IMR-90 (cell line): Measurements from ENCODE around the gene TULP3. TPM values are rescaled to one million over a fixed set of nuclear protein-coding genes. Genes with fewer than 3 reads are reported as not detected.

Experiments
- ATAC-seq: fragments of 200-7000 bp; cut with Tn5 transposase; 2 replicates; pipeline ENCODE4 v1.9.1; 2020; ENCODE audit warnings: low read depth, mild to moderate bottlenecking, moderate library complexity
- BruUV-seq: library from RNA; stranded (reverse); fragments of 400-500 nt; replicated peaks from 2 replicates; lab custom pipeline; 2021; lab: Mats Ljungman, UMichigan
- CTCF ChIA-PET: fragments of 300-600 bp; formaldehyde crosslinking; extraction: SDS; loops from one replicate; lab custom pipeline; 2021; ENCODE audit warnings: antibody characterized with exemption; lab: Yijun Ruan, JAX
- POLR2A ChIA-PET: fragments of 300-600 bp; sonication (Branson Sonifier 250); formaldehyde crosslinking; loops from one replicate; lab custom pipeline; 2022; ENCODE audit warnings: antibody characterized with exemption; ENCODE audit not compliant: unreplicated experiment; lab: Charles Lee
- DNase-seq: peaks from one replicate; pipeline ENCODE4 v3.0.0; 2013
- H2AFZ ChIP-seq: replicated peaks from 2 replicates; pipeline ENCODE3; 2013; ENCODE audit warnings: low read length, mild to moderate bottlenecking; ENCODE audit not compliant: poor library complexity
- H2AK5ac ChIP-seq: 2 replicates; pipeline ENCODE4 v1.6.1; 2013; ENCODE audit warnings: low read depth, low read length, inconsistent platforms
- H2AK9ac ChIP-seq: replicated peaks from 2 replicates; pipeline ENCODE3; 2013; ENCODE audit warnings: mild to moderate bottlenecking, low read depth, low read length, moderate library complexity; ENCODE audit not compliant: poor library complexity
- H2BK120ac ChIP-seq: 2 replicates; pipeline ENCODE4 v1.6.1; 2013; ENCODE audit warnings: low read depth, low read length, inconsistent platforms
- H2BK15ac ChIP-seq: 3 replicates; pipeline ENCODE4 v1.6.1; 2013; ENCODE audit warnings: low read depth, low read length, inconsistent platforms
- H2BK20ac ChIP-seq: 2 replicates; pipeline ENCODE4 v1.6.1; 2013; ENCODE audit warnings: low read depth, mild to moderate bottlenecking, inconsistent platforms, low read length, moderate library complexity
- H2BK5ac ChIP-seq: 2 replicates; pipeline ENCODE4 v1.6.1; 2013; ENCODE audit warnings: mild to moderate bottlenecking, low read depth, low read length, inconsistent platforms; ENCODE audit not compliant: poor library complexity, severe bottlenecking
- H3K14ac ChIP-seq: replicated peaks from 2 replicates; pipeline ENCODE4 v1.6.1; 2013; ENCODE audit warnings: low read depth, low read length, inconsistent platforms
- H3K18ac ChIP-seq: 2 replicates; pipeline ENCODE4 v1.6.1; 2013; ENCODE audit warnings: low read depth, low read length, control low read depth
- H3K23ac ChIP-seq: 2 replicates; pipeline ENCODE4 v1.6.1; 2013; ENCODE audit warnings: low read depth, low read length, inconsistent platforms
- H3K27ac ChIP-seq: 2 replicates; pipeline ENCODE4 v1.5.1; 2013; ENCODE audit warnings: mild to moderate bottlenecking, control low read depth, low read length; ENCODE audit not compliant: insufficient read depth
- H3K27me3 ChIP-seq: 2 replicates; pipeline ENCODE4 v1.6.1; 2013; ENCODE audit warnings: low read length; ENCODE audit not compliant: control insufficient read depth, insufficient read depth
- H3K36me3 ChIP-seq: 2 replicates; pipeline ENCODE4 v1.6.1; 2013; ENCODE audit warnings: low read length, mixed read lengths; ENCODE audit not compliant: control insufficient read depth, insufficient read depth
- H3K4ac ChIP-seq: 2 replicates; pipeline ENCODE4 v1.6.1; 2013; ENCODE audit warnings: low read depth, low read length, inconsistent platforms
- H3K4me1 ChIP-seq: 2 replicates; pipeline ENCODE4 v1.6.1; 2013; ENCODE audit warnings: low read length, mixed read lengths; ENCODE audit not compliant: control insufficient read depth, insufficient read depth
- H3K4me2 ChIP-seq: 2 replicates; pipeline ENCODE4 v1.6.1; 2013; ENCODE audit warnings: low read depth, mild to moderate bottlenecking, control low read depth, low read length, moderate library complexity
- H3K4me3 ChIP-seq: 2 replicates; pipeline ENCODE4 v1.5.1; 2013; ENCODE audit warnings: low read depth, mild to moderate bottlenecking, control low read depth, low read length, moderate library complexity; ENCODE audit not compliant: insufficient read depth
- H3K56ac ChIP-seq: 2 replicates; pipeline ENCODE4 v1.6.1; 2013; ENCODE audit warnings: low read length, inconsistent platforms; ENCODE audit not compliant: insufficient read depth; ENCODE audit errors: extremely low read depth
- H3K79me1 ChIP-seq, 2 experiments: 2 replicates each; pipeline ENCODE4 v1.6.1; 2013; ENCODE audit warnings: low read length in 2 of 2, inconsistent platforms in 1 of 2, low read depth in 1 of 2
- H3K9ac ChIP-seq: 2 replicates; pipeline ENCODE4 v1.6.1; 2013; ENCODE audit warnings: low read depth, low read length, control low read depth
- H3K9me1 ChIP-seq: 2 replicates; pipeline ENCODE4 v1.6.1; 2013; ENCODE audit warnings: low read length, inconsistent platforms; ENCODE audit not compliant: insufficient read depth
- H3K9me3 ChIP-seq: 2 replicates; pipeline ENCODE4 v1.6.1; 2013; ENCODE audit warnings: low read length; ENCODE audit not compliant: control insufficient read depth, insufficient read depth
- H4K20me1 ChIP-seq: 2 replicates; pipeline ENCODE4 v1.6.1; 2013; ENCODE audit warnings: low read length, inconsistent platforms; ENCODE audit not compliant: insufficient read depth
- H4K5ac ChIP-seq: 2 replicates; pipeline ENCODE4 v1.6.1; 2013; ENCODE audit warnings: mild to moderate bottlenecking, low read depth, low read length, control low read depth
- H4K8ac ChIP-seq, 2 experiments: 2 replicates each; pipeline ENCODE4 v1.6.1; 2013; ENCODE audit warnings: low read depth in 2 of 2, low read length in 2 of 2, control low read depth in 1 of 2, inconsistent platforms in 1 of 2
- H4K91ac ChIP-seq: 2 replicates; pipeline ENCODE4 v1.6.1; 2013; ENCODE audit warnings: low read depth, low read length, inconsistent platforms; ENCODE audit not compliant: insufficient read depth
- BHLHE40 ChIP-seq: fragments of 150-350 bp; IDR thresholded peaks from 2 replicates; pipeline ENCODE4 v1.6.1; 2016; ENCODE audit warnings: mild to moderate bottlenecking, low read depth, low read length
- CEBPB ChIP-seq: IDR thresholded peaks from 2 replicates; pipeline ENCODE4 v1.6.1; 2012; ENCODE audit warnings: low read depth, low read length, improper control_type of control experiment
- CHD1 ChIP-seq: IDR thresholded peaks from 2 replicates; pipeline ENCODE4 v1.6.1; 2012; ENCODE audit warnings: low read depth, low read length, improper control_type of control experiment
- FOS ChIP-seq: fragments of 150-350 bp; IDR thresholded peaks from 2 replicates; pipeline ENCODE4 v1.6.1; 2016; ENCODE audit warnings: low read depth, low read length
- MAFK ChIP-seq: IDR thresholded peaks from 2 replicates; pipeline ENCODE4 v1.6.1; 2012; ENCODE audit warnings: low read depth, low read length, improper control_type of control experiment
- MAZ ChIP-seq: IDR thresholded peaks from 2 replicates; pipeline ENCODE4 v1.6.1; 2012; ENCODE audit warnings: low read depth, mild to moderate bottlenecking, low read length, improper control_type of control experiment, moderate library complexity, borderline replicate concordance
- MXI1 ChIP-seq: IDR thresholded peaks from 2 replicates; pipeline ENCODE4 v1.6.1; 2012; ENCODE audit warnings: low read depth, mild to moderate bottlenecking, low read length, moderate library complexity, borderline replicate concordance
- NFE2L2 ChIP-seq: fragments of 150-350 bp; IDR thresholded peaks from 2 replicates; pipeline ENCODE4 v1.6.1; 2016; ENCODE audit warnings: low read depth, mild to moderate bottlenecking, low read length
- POLR2A ChIP-seq: IDR thresholded peaks from 2 replicates; pipeline ENCODE4 v1.6.1; 2012; ENCODE audit warnings: mild to moderate bottlenecking, low read depth, low read length
- RAD21 ChIP-seq: IDR thresholded peaks from 2 replicates; pipeline ENCODE4 v1.6.1; 2012; ENCODE audit warnings: low read length, improper control_type of control experiment
- RCOR1 ChIP-seq: IDR thresholded peaks from 2 replicates; pipeline ENCODE4 v1.6.1; 2012; ENCODE audit warnings: mild to moderate bottlenecking, low read length, improper control_type of control experiment; ENCODE audit not compliant: insufficient replicate concordance
- RFX5 ChIP-seq: IDR thresholded peaks from 2 replicates; pipeline ENCODE4 v1.8.0; 2012; ENCODE audit warnings: low read depth, mild to moderate bottlenecking, low read length, moderate library complexity
- SMC3 ChIP-seq: fragments of 150-350 bp; IDR thresholded peaks from 2 replicates; pipeline ENCODE4 v1.6.1; 2016; ENCODE audit warnings: low read depth, mild to moderate bottlenecking, antibody characterized with exemption, low read length, moderate library complexity
- WGBS, 2 experiments: methylation state at CpG; one replicate each; pipeline versions ENCODE4 v1.1.5 to v1.1.7; 2013; ENCODE audit warnings: missing lambda C conversion rate in 2 of 2; ENCODE audit not compliant: insufficient read length in 1 of 2; ENCODE audit errors: extremely low coverage in 2 of 2; 5-methylcytosine and 5-hydroxymethylcytosine counted together
- dilution Hi-C: fragments of 300-500 bp; cut with HindIII; formaldehyde crosslinking; loops from one replicate; pipeline ENCODE4 v1.14.3; 2018; ENCODE audit warnings: low sequenced_read_pairs; ENCODE audit not compliant: unreplicated experiment
- in situ Hi-C: fragments of 300-500 bp; cut with MboI; formaldehyde crosslinking; loops from 3 replicates; pipeline ENCODE4 v1.14.3; 2019; ENCODE audit warnings: low sequenced_read_pairs, inconsistent platforms, mixed read lengths
- intact Hi-C: fragments of 100-400 bp; cut with micrococcal nuclease; formaldehyde crosslinking; loops from 2 replicates; pipeline ENCODE4 v1.10.0; 2022
- polyA plus RNA-seq, 3 experiments: library from polyadenylated mRNA; depleted of rRNA; stranded (reverse); fragments of >200 nt; gene quantifications; 2 replicates each; pipeline ENCODE4 v1.2.3, GENCODE V29; 2012; ENCODE audit warnings: low replicate concordance in 1 of 3
- total RNA-seq: library from RNA; depleted of rRNA; stranded (reverse); fragments of >200 nt; gene quantifications from 2 replicates; pipeline ENCODE4 v1.2.3, GENCODE V29; 2012
- TF ChIP-seq, protein P1 (sequence below): fragments of 150-350 bp; IDR thresholded peaks from 2 replicates; pipeline ENCODE4 v1.6.1; 2017; ENCODE audit warnings: mild to moderate bottlenecking, antibody characterized with exemption, low read length, low read depth
- TF ChIP-seq, protein P2 (sequence below): conservative IDR thresholded peaks from 2 replicates; pipeline ENCODE4 v1.5.1; 2012; ENCODE audit warnings: mild to moderate bottlenecking, low read depth, low read length, improper control_type of control experiment
- TF ChIP-seq, protein P3 (sequence below): fragments of 150-350 bp; IDR thresholded peaks from 2 replicates; pipeline ENCODE4 v1.6.1; 2016; ENCODE audit warnings: low read depth, mild to moderate bottlenecking, low read length, moderate library complexity, borderline replicate concordance

TULP3 gene
- total and polyA plus RNA-seq, 2 of the 4 experiments (the other 2 are of a cell fraction): 35.2 to 35.5 TPM

DNA sequence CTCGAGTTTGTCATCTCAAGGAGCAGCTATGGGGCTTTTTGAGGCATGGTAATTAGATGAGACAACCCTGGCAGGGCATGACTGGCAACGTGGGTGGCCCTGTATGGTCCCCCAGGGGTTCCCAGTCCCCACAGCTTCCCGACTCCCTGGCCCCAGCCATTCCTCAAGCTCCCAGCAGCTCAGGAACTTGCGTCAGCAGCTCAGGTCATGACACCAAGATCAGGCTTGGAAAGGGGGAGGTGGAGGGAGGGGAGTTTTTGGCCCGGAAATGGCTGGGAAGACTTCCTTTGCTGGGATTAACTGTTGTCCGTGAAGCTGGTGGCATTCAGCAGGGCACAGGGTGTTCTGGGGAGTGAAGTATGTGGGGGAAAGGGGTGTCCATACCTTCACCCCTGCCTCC, 45.4 kb upstream of the TULP3 start:
- dilution Hi-C loops (no loop called here), intact Hi-C loops (no loop called here), in situ Hi-C loops (no loop called here)
- Histone ChIP-seq H3K23ac (peak overlapping the region; percentile 75; the same call in 1 of the 2 replicates), H3K9me1 (peaks cover 14% of the 10 kb centered on the region), H4K91ac (peak overlapping the region; percentile 74), H3K27me3 (no peaks in the 10 kb centered on the region), H3K9me3 (no peaks in the 10 kb centered on the region), H4K8ac (peak overlapping the region; percentile 98 to 99), H3K14ac (peak overlapping the region; percentile 85), H3K27ac (no peak overlapping the region), H2AK9ac (peak overlapping the region; percentile 23), H2AFZ (peak overlapping the region; percentile 91), H3K4me3 (no peak overlapping the region), H3K56ac (no peak overlapping the region; the same call in 1 of the 2 replicates), H3K36me3 (no peaks in the 10 kb centered on the region), H4K20me1 (0 out of 2 replicates have a peak, but pooled peaks cover 2% of the 10 kb centered on the region), H2BK5ac (peak overlapping the region; percentile 25), H3K9ac (0 out of 2 replicates have a peak overlapping the region, but pooled peaks have one; percentile 20), H3K4ac (peak overlapping the region; percentile 92), H3K79me1 (no peaks in the 10 kb centered on the region), H3K4me1 (peaks cover 14% of the 10 kb centered on the region), H3K18ac (peak overlapping the region; percentile 39), H2BK120ac (peak overlapping the region; percentile 75), H2AK5ac (peak overlapping the region; percentile 20; the same call in 1 of the 2 replicates), H2BK20ac (peak overlapping the region; percentile 70), H2BK15ac (peak overlapping the region; percentile 60; the same call in 1 of the 3 replicates), H4K5ac (peak overlapping the region; percentile 76), H3K4me2 (no peak overlapping the region)
- peak; percentile 85 for DNase-seq
- CTCF ChIA-PET: interaction anchor here (0.5 to 1.1 kb wide), 3 partner anchors 9 to 33 kb away, joined by 3 to 4 read pairs (median 3); no protein-coding TSS in a partner anchor
- POLR2A ChIA-PET: no interaction called here
- ATAC-seq: peak; percentile 48
- TF ChIP-seq BHLHE40: 0 out of 2 replicates have a peak, but pooled peaks have one; percentile 15
- TF ChIP-seq RFX5: no peak
- peak; percentile 45; the same call in 1 of the 2 replicates for TF ChIP-seq CEBPB
- TF ChIP-seq, protein P1, sequence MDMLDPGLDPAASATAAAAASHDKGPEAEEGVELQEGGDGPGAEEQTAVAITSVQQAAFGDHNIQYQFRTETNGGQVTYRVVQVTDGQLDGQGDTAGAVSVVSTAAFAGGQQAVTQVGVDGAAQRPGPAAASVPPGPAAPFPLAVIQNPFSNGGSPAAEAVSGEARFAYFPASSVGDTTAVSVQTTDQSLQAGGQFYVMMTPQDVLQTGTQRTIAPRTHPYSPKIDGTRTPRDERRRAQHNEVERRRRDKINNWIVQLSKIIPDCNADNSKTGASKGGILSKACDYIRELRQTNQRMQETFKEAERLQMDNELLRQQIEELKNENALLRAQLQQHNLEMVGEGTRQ: no peak
- TF ChIP-seq, protein P2, sequence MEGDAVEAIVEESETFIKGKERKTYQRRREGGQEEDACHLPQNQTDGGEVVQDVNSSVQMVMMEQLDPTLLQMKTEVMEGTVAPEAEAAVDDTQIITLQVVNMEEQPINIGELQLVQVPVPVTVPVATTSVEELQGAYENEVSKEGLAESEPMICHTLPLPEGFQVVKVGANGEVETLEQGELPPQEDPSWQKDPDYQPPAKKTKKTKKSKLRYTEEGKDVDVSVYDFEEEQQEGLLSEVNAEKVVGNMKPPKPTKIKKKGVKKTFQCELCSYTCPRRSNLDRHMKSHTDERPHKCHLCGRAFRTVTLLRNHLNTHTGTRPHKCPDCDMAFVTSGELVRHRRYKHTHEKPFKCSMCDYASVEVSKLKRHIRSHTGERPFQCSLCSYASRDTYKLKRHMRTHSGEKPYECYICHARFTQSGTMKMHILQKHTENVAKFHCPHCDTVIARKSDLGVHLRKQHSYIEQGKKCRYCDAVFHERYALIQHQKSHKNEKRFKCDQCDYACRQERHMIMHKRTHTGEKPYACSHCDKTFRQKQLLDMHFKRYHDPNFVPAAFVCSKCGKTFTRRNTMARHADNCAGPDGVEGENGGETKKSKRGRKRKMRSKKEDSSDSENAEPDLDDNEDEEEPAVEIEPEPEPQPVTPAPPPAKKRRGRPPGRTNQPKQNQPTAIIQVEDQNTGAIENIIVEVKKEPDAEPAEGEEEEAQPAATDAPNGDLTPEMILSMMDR: no peak
- no peak for TF ChIP-seq MAFK
- TF ChIP-seq MAZ: 0 out of 2 replicates have a peak, but pooled peaks have one; percentile 26
- no peak for TF ChIP-seq MXI1
- TF ChIP-seq NFE2L2: no peak
- TF ChIP-seq POLR2A: no peak
- TF ChIP-seq, protein P3, sequence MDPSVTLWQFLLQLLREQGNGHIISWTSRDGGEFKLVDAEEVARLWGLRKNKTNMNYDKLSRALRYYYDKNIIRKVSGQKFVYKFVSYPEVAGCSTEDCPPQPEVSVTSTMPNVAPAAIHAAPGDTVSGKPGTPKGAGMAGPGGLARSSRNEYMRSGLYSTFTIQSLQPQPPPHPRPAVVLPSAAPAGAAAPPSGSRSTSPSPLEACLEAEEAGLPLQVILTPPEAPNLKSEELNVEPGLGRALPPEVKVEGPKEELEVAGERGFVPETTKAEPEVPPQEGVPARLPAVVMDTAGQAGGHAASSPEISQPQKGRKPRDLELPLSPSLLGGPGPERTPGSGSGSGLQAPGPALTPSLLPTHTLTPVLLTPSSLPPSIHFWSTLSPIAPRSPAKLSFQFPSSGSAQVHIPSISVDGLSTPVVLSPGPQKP: no peak
- no peak for TF ChIP-seq RAD21
- no peak for TF ChIP-seq RCOR1
- TF ChIP-seq SMC3: no peak
- no peak for TF ChIP-seq FOS
- TF ChIP-seq CHD1: no peak
- 0% methylated on average over 1 of the region's 6 CpGs; no CpG with 5 or more reads in 1 of the 2 experiments for WGBS, 2 experiments
- BruUV-seq: no TSS peak
